ENCODE results near the gene CTNNB1.

Gene CTNNB1

GRCh38 chr3:41213588-41213987 is 14.3 kb downstream of the CTNNB1 start:
- TF ChIP-seq CTCF (IDR thresholded peaks at IDR 0.05; ENCODE audit: low read length, missing control alignments) = no peak
- no peak overlapping the region for H3K4me3 ChIP-seq (replicated peaks; ENCODE audit: low read depth, low read length)
- no peak for DNase-seq (ENCODE audit: low read depth)

GRCh38 chr3:41216422-41216821 is 17.1 kb downstream of the CTNNB1 start:
- H3K4me3 ChIP-seq (replicated peaks; ENCODE audit: low read depth, low read length) = no peak overlapping the region
- DNase-seq (ENCODE audit: low read depth) = no peak
- TF ChIP-seq CTCF (IDR thresholded peaks at IDR 0.05; ENCODE audit: low read length, missing control alignments) = no peak

GRCh38 chr3:41216993-41217392 is 17.7 kb downstream of the CTNNB1 start:
- no peak overlapping the region for H3K4me3 ChIP-seq (replicated peaks; ENCODE audit: low read depth, low read length)
- no peak for TF ChIP-seq CTCF (IDR thresholded peaks at IDR 0.05; ENCODE audit: low read length, missing control alignments)
- DNase-seq (ENCODE audit: low read depth) = no peak

- DNase-seq (ENCODE audit: low read depth) = no peak
- H3K4me3 ChIP-seq (replicated peaks; ENCODE audit: low read depth, low read length) = no peak overlapping the region
- no peak for TF ChIP-seq CTCF (IDR thresholded peaks at IDR 0.05; ENCODE audit: low read length, missing control alignments)
These were observed 20.1 kb downstream of the CTNNB1 start for GRCh38 chr3:41219424-41219823.

GRCh38 chr3:41220906-41221677 is 21.8 kb downstream of the CTNNB1 start:
- no peak for DNase-seq (ENCODE audit: low read depth)
- TF ChIP-seq CTCF (IDR thresholded peaks at IDR 0.05; ENCODE audit: low read length, missing control alignments) = no peak
- no peak overlapping the region for H3K4me3 ChIP-seq (replicated peaks; ENCODE audit: low read depth, low read length)

- no peak for DNase-seq (ENCODE audit: low read depth)
- H3K4me3 ChIP-seq (replicated peaks; ENCODE audit: low read depth, low read length) = no peak overlapping the region
- no peak for TF ChIP-seq CTCF (IDR thresholded peaks at IDR 0.05; ENCODE audit: low read length, missing control alignments)
These were observed 22.7 kb downstream of the CTNNB1 start for GRCh38 chr3:41222012-41222411.

- H3K4me3 ChIP-seq (replicated peaks; ENCODE audit: low read depth, low read length) = no peak overlapping the region
- DNase-seq (ENCODE audit: low read depth) = peak; percentile 23
- no peak for TF ChIP-seq CTCF (IDR thresholded peaks at IDR 0.05; ENCODE audit: low read length, missing control alignments)
These were observed 23.2 kb downstream of the CTNNB1 start for GRCh38 chr3:41222501-41222900.
